Hematopoietic multipotent progenitor cell treated with erythropoietin and hydrocortisone succinate and interleukin-3 and kit ligand, for 6 days (in vitro differentiated cells): ENCODE measurements around the gene MGAM2.

Experiments used
- DNase-seq: peaks from one replicate; pipeline ENCODE4 v3.0.0-alpha.2; 2015

Gene MGAM2

DNA sequence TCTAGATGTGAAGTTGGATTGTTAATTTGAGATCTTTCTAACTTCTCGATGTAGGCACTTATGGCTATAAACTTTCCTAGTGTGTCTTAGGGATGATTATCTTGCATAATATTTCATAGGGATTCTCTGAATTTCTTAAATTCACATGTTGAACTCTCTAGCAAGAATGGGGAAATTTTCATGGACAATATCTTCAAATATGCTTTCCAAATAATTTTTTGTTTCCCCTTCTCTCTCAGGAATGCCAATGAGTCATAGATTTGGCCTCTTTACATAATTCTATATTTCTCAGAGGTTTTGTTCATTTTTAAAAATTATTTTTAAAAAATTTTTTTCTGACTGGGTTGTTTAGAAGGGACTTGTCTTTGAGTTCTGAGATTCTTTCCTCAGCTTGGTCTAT, 68.9 kb downstream of the MGAM2 start:
- no peak for DNase-seq

DNA sequence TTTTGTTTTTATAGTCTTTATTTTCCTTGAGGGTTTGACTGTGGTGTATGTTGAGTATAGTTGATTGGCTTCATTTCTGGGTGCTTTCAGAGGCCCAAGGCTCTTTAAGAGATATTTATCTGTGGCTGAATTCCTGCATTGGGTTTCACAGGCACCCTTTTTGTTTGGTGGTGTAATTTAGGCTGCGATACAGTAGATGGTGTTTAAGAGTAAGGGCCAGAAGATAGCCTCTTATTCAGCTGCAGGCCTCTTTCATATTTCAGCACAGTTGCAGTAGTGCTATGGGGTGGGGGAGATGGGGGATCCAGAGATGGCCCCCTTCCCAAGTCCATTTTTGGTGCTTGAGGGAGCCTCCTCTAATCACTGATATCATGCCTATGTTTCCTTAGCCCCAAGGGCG, 69.7 kb downstream of the MGAM2 start:
- no peak for DNase-seq

GRCh38 chr7:142181966-142182365, 70.4 kb downstream of the MGAM2 start:
- no peak for DNase-seq

- DNase-seq: no peak
These were observed 73.6 kb downstream of the MGAM2 start for GRCh38 chr7:142185069-142185468.

DNA sequence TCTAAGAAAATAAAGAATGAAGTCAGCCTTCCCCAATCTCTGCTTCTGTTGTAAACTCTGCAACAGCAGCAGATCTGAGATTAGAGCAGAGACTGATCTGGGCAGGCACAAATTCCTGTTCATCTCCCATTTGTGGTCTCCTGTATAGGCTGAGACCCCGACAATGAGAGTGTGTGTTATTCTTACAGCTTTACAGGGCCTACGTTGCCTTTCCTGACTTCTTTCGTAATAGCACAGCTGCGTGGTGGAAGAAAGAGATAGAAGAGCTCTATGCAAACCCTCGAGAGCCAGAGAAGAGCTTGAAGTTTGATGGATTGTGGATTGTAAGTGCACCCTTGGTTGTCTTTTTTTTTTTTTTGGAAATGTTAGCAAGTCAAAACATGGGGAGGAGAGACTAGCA, 74.3 kb downstream of the MGAM2 start:
- peak; percentile 12 for DNase-seq

DNA sequence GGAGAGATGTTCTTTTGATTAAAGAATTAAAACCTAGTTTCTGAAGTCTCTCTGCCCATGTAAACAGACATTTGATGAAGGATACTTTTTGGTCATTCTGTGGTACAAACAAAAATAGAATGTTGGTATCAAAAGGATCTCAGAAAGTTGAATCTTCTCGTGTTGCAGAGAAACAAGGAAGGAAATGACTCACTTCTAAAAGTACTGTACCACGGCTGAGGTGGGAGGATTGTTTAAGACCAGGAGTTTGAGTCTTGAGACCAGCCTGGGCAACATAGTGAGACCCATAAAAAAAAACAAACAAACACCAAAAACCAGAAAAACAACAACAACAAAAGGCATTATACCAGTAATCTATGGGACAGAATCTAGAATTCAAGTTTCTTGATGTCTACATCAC, 76.6 kb downstream of the MGAM2 start:
- peak; percentile 13 for DNase-seq

DNA sequence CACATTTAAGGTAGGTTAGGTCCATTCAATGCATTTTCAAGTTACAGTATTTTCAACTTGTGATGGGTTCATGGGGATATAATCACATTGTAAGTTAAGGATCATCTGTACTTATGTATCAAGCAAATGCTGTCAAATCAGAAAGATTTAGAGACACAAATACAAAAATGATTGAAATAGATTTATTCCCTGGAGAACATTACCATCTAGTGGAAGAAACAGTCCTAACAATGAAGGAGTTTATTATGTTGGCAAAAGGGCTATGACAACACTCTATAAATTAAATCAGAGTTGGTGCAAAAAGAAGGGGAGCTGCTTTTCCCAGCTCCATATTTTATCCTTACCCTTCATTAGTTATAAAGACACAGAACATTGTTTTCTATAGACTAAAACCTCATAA, 77.3 kb downstream of the MGAM2 start:
- DNase-seq: peak; percentile 39

- no peak for DNase-seq
These were observed 82.7 kb downstream of the MGAM2 start for GRCh38 chr7:142194201-142194600.

DNA sequence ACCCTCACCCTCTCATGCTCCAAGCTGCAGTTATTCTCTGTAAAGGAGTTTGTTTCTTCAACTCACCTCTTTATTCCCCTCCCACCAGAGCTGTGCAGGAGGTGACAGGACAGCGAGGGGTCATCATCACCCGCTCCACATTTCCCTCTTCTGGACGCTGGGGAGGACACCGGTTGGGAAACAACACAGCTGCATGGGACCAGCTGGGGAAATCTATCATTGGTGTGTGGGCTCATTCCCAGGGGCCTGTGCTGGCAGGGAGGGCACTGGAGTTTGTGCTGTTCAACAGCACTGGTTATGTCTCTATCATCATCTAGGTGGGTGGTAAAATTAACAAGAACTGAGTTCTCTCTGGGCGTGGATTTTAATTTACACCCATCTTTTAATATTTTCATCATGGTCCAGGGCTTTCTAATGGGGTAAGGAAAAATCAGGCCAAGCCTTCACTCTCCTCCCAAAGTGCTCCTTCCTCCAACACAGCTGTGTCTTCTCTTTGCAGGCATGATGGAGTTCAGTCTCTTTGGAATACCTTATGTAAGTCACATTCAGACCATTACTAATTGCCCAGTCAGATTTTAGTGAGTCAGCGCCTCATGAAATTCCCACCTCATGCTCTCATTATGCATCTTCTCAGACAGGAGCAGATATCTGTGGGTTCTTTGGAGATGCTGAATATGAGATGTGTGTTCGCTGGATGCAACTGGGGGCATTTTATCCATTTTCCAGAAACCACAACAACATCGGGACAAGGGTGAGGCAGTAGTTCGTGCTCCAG, 84.7 kb downstream of the MGAM2 start:
- DNase-seq: no peak

DNA sequence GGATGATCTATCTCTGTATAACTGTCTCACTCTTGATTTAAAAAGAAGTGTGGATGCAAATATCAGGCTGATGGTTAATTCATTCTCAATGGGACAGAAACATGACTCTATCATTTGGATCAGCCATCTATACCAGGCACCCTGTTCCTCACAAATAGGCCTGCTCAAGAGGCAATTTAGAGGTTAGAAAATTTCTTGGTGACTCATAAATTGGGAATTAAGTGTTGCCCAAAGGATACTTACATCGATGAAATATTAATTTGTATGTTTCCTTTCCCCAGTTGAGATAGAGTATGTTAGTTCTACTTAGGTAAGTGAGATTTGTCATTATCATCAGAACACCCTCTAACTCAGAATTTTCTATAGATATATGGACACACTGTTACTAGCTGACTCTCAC, 88.7 kb downstream of the MGAM2 start:
- no peak for DNase-seq

DNA sequence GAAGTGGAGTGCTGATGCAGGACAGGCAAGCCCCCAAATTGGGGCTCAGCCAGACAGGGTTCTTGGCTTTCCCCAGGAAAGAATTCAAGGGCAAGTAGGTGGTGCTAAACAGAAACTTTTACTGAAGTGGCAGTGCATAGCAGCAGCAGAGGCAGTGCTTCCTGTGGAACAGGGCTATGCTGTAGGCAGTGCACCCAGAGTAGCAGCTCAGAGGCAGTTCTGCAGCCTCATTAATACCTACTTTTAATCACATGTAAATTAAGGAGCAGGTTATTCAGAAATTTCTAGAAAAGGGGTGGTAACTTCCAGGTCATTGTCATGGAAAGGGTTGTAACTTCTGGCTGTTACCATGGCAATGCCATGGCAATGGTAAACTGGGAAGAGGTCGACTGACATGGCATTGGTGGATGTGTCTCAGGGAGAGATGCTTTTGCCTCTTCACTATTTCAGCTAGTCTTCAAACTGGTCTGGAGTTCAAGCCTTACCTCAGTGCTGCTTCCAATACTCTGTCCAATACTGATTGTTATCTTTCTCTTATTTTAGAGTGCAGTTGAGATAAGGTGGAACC, 117.1 kb downstream of the MGAM2 start:
- DNase-seq: no peak

DNA sequence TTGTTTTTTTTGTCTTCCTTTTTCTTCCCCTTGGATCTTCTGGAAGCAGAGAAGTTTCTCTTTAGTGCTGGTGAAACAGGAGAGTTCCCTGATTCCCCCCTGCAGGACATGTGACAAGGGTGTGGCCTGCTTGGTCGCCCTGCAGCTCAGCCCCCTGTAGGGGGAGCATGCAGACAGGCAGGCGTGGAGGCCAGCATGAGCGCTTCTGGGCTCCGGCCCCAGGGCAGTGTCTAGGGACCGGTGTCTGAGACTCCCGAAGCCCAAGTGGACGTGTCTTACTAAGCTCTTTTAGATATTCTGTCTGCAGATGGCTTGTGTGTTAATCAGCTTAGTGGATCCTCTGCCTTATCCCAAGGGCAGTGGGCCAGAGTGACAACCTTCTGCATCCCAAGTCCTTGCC, 120.2 kb downstream of the MGAM2 start:
- DNase-seq: peak; percentile 41

GRCh38 chr7:142240546-142240945, 129.0 kb downstream of the MGAM2 start:
- no peak for DNase-seq

GRCh38 chr7:142243823-142244222, 132.3 kb downstream of the MGAM2 start:
- DNase-seq: no peak

GRCh38 chr7:142248166-142249160, 136.9 kb downstream of the MGAM2 start:
- DNase-seq: no peak

- DNase-seq: no peak
These were observed 138.4 kb downstream of the MGAM2 start for GRCh38 chr7:142249918-142250317.

DNA sequence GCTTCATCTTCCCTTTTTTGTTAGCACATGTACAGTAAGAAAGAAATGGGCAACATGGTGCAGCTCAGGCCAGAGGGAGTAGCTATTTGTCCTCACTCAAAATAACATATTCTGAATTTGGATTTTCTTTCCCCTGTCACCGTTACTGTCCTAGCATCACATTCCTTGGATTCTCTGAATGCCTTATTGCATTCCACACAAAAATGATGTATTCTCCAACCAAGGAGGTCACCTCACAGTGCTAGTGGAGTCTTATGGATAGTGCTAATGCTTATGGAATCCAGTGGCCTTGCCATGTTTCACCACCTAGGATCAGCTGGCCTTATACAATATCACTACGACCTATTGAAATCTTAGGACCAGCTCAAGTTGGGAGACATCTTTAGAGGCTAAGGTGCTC, 139.2 kb downstream of the MGAM2 start:
- DNase-seq: no peak

DNA sequence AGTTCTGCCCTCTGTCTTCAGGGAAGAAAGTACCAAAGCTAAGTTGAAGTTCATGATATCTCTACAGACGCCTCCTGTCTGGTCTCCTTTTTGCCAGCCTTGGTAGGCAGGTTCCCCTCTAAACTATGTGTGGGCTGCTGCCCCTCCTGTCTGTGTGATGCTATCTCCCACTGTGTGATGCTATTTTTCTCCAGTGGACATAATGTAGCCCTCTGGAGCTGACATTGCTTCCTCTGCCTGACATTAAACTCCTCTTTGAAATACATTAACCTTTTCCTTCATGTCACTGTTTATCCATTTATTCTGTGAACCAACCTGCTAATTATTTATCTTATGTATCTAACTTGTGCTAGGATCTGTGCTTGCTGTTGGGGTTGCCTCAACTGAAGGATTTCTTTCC, 146.4 kb downstream of the MGAM2 start, which contains the start of gene PRSS58:
TSS of gene PRSS58 (minus strand) at position 101 of the 400 bp plus-strand sequence. CDS start 351 bp downstream, outside the sequence.
- no peak for DNase-seq

DNA sequence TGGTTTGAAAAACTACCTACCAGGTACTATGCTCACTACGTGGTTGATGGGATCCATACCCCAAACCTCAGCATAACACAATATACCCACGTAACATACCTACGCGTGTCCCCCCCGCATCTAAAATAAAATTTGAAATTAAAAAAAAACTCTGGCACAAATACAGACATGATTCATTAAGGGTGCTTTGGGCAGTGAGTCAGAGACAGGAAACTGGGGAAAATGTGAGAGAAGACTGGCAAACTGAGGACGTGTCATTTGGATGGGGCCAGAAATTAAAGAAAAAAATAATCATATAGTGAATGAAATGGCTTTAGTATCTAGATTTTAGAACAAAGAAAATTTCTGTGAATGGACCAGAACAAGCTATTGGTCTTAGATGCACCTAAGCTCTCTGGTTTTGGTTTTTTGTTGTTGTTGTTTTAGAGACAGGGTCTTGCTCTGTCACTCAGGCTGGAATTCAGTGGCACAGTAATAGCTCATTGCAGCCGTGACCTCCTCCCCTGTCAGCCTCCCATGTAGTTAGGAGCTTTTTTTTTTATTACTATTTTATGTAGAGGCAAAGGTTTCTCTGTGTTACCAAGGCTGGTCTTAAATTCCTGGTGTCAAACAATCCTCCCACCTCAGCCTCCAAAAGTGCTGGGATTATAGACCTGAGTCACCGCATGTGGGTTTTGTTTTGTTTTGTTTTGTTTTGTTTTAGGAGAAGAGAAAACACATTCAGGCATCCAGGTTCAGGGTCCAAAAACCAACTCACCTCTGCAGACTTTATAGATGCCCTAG, 152.3 kb downstream of the MGAM2 start:
- DNase-seq: no peak
